ENCODE results near the gene HRG. TPM values are rescaled to one million over a fixed set of nuclear protein-coding genes. Genes with fewer than 3 reads are reported as not detected.
A peak's percentile ranks its signal among the peaks of the same experiment; 100 is the strongest.

HRG gene
- total RNA-seq, 2 experiments from 2014 or later, result not detected

- ATAC-seq (no peak), DNase-seq (no peak)
- intact Hi-C loops (cut with micrococcal nuclease), result no loop called here
- H3K4me3 Mint-ChIP-seq, result no peak overlapping the region
- no peak for TF ChIP-seq CTCF (IDR thresholded peaks at IDR 0.05)
- peaks cover 12% of the 10 kb centered on the region for H3K27me3 Mint-ChIP-seq
- ChIA-PET POLR2A (no interaction called here), CTCF (no interaction called here)
- no peaks in the 10 kb centered on the region for H3K36me3 Mint-ChIP-seq (ENCODE audit: low read depth)
- H3K27ac Mint-ChIP-seq, result no peak overlapping the region
- H3K9me3 Mint-ChIP-seq, result no peaks in the 10 kb centered on the region
- peaks cover 2% of the 10 kb centered on the region for H3K4me1 Mint-ChIP-seq (ENCODE audit: low read depth)
Measured at GRCh38 chr3:186664119-186664495, 1.7 kb upstream of the HRG start.

- Mint-ChIP-seq H3K36me3 (ENCODE audit: low read depth) (no peaks in the 10 kb centered on the region), H3K9me3 (no peaks in the 10 kb centered on the region), H3K4me1 (ENCODE audit: low read depth) (peaks cover 6% of the 10 kb centered on the region), H3K4me3 (no peak overlapping the region), H3K27ac (no peak overlapping the region), H3K27me3 (peaks cover 11% of the 10 kb centered on the region)
- ATAC-seq (no peak), DNase-seq (no peak)
- ChIA-PET CTCF (no interaction called here), POLR2A (no interaction called here)
- TF ChIP-seq CTCF (IDR thresholded peaks at IDR 0.05), result no peak
- intact Hi-C loops (cut with micrococcal nuclease), result no loop called here
Measured at GRCh38 chr3:186664506-186664905, 1.3 kb upstream of the HRG start.

- peaks cover 17% of the 10 kb centered on the region for H3K27me3 Mint-ChIP-seq
- TF ChIP-seq CTCF (IDR thresholded peaks at IDR 0.05), result no peak
- DNase-seq (no peak), ATAC-seq (no peak)
- ChIA-PET CTCF (interaction anchor here (0.6 kb wide), 1 partner anchor 51 kb away, joined by 3 read pairs; no protein-coding TSS in a partner anchor), POLR2A (no interaction called here)
- no peaks in the 10 kb centered on the region for H3K36me3 Mint-ChIP-seq (ENCODE audit: low read depth)
- no peak overlapping the region for H3K27ac Mint-ChIP-seq
- H3K4me1 Mint-ChIP-seq (ENCODE audit: low read depth), result peaks cover 13% of the 10 kb centered on the region
- H3K4me3 Mint-ChIP-seq, result no peak overlapping the region
- intact Hi-C loops (cut with micrococcal nuclease), result no loop called here
- no peaks in the 10 kb centered on the region for H3K9me3 Mint-ChIP-seq
Measured at GRCh38 chr3:186668426-186668825, 2.6 kb downstream of the HRG start.

DNA sequence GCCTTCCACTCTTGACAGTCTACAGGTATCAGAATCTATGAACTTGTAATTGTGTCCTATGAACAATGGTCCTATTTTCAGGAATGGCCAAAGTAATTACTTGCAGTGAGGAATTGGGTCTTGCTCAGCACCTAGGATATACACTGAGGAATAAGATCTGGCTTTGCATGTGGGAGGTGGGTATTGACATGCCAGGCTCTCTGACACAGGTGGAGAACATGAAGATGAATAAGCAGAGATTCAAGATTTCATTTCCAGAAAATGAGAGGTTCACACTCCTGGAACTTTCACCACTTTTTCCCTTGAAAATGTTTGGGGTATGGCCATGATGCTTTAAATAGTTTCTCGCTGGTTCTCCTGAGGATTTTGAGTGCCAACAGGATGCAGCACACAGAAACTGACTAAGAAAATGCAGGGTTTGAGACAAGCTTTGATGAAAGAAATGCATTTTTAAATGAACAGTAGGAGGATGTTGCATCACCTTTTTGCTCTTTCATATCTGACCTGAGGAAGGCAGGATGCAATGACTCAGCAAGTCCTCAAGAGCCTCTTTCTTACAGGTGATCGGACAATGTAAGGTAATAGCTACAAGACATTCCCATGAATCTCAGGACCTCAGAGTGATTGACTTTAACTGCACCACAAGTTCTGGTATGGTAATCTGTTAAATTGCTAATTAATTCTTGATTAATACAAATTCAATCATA lies 3.7 kb downstream of the HRG start:
- Mint-ChIP-seq H3K27me3 (peaks cover 19% of the 10 kb centered on the region), H3K36me3 (ENCODE audit: low read depth) (no peaks in the 10 kb centered on the region), H3K4me1 (ENCODE audit: low read depth) (peaks cover 13% of the 10 kb centered on the region), H3K4me3 (no peak overlapping the region), H3K27ac (peak overlapping the region; percentile 57), H3K9me3 (no peaks in the 10 kb centered on the region)
- ATAC-seq (peak; percentile 65), DNase-seq (peak; percentile 4)
- ChIA-PET CTCF (interaction anchor here (1.5 kb wide), 1 partner anchor 55 kb away, joined by 4 read pairs; no protein-coding TSS in a partner anchor), POLR2A (interaction anchor here (0.8 kb wide), 1 partner anchor 13 kb away, joined by 3 read pairs; no protein-coding TSS in a partner anchor)
- no peak for TF ChIP-seq CTCF (IDR thresholded peaks at IDR 0.05)
- intact Hi-C loops (cut with micrococcal nuclease), result no loop called here

DNA sequence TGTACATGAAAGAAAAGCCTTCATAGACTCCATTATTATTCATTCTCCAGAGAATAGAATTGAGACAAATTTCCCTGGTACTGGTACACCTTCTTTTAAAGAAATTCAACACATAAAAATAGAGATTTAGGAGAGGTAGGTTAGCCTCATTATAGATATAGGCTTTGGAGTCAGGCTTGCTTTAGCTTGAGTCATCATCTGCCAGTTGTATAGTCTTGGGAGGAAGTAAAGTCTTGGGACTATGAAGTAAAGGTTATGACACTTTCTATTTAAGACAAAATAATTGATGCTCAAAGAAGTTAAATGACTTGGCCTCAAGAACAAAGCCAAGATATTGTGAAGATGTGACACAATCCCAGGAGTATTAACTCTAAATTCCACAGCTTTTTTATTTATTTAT lies 4.3 kb downstream of the HRG start:
- ChIA-PET POLR2A (interaction anchor here (0.8 kb wide), 1 partner anchor 12 kb away, joined by 3 read pairs; no protein-coding TSS in a partner anchor), CTCF (interaction anchor here (1.5 kb wide), 1 partner anchor 55 kb away, joined by 4 read pairs; no protein-coding TSS in a partner anchor)
- Mint-ChIP-seq H3K36me3 (ENCODE audit: low read depth) (no peaks in the 10 kb centered on the region), H3K4me3 (no peak overlapping the region), H3K9me3 (no peaks in the 10 kb centered on the region), H3K27ac (no peak overlapping the region), H3K4me1 (ENCODE audit: low read depth) (peaks cover 13% of the 10 kb centered on the region), H3K27me3 (peaks cover 20% of the 10 kb centered on the region)
- ATAC-seq (peak; percentile 13), DNase-seq (no peak)
- intact Hi-C loops (cut with micrococcal nuclease), result no loop called here
- no peak for TF ChIP-seq CTCF (IDR thresholded peaks at IDR 0.05)
